IMR-90 (cell line): Measurements from ENCODE around the gene RERE.

ENCODE experiments used
- MAFK ChIP-seq: IDR thresholded peaks from 2 replicates; pipeline ENCODE4 v1.6.1; 2012; ENCODE audit warnings: low read depth, low read length, improper control_type of control experiment
- POLR2A ChIP-seq: IDR thresholded peaks from 2 replicates; pipeline ENCODE4 v1.6.1; 2012; ENCODE audit warnings: mild to moderate bottlenecking, low read depth, low read length

GRCh38 chr1:8642114-8642513, 175.3 kb downstream of the RERE start:
- TF ChIP-seq MAFK (no peak), POLR2A (no peak)
